Duodenal mucosa (tissue), 2 donors: Measurements from ENCODE around the gene CABLES2.

ENCODE experiments used
- H3K27ac ChIP-seq: one replicate; pipeline ENCODE4 v1.7.0; 2013; ENCODE audit warnings: low read depth, low read length
- H3K27me3 ChIP-seq, 2 donors: one replicate each; pipeline ENCODE4 v1.7.0; 2013; ENCODE audit warnings: low read length in 2 of 2, control low read depth in 1 of 2; ENCODE audit not compliant: insufficient read depth in 2 of 2, control insufficient read depth in 1 of 2
- H3K36me3 ChIP-seq, 2 donors: one replicate each; pipeline ENCODE4 v1.7.0; 2013; ENCODE audit warnings: low read length in 2 of 2, control low read depth in 1 of 2; ENCODE audit not compliant: insufficient read depth in 2 of 2, control insufficient read depth in 1 of 2
- H3K4me1 ChIP-seq, 2 donors: one replicate each; pipeline ENCODE4 v1.7.0; 2013; ENCODE audit warnings: low read length in 2 of 2, control low read depth in 1 of 2; ENCODE audit not compliant: insufficient read depth in 2 of 2, control insufficient read depth in 1 of 2
- H3K4me3 ChIP-seq, 2 donors: one replicate each; pipeline ENCODE4 v1.7.0; 2013; ENCODE audit warnings: low read length in 2 of 2, low read depth in 1 of 2
- H3K9ac ChIP-seq, 2 donors: one replicate each; pipeline ENCODE4 v1.7.0; 2013; ENCODE audit warnings: low read length in 2 of 2, low read depth in 1 of 2
- H3K9me3 ChIP-seq, 2 donors: one replicate each; pipeline ENCODE4 v1.7.0; 2013; ENCODE audit warnings: low read length in 2 of 2, control low read depth in 1 of 2; ENCODE audit not compliant: control insufficient read depth in 1 of 2

The CABLES2 gene

DNA sequence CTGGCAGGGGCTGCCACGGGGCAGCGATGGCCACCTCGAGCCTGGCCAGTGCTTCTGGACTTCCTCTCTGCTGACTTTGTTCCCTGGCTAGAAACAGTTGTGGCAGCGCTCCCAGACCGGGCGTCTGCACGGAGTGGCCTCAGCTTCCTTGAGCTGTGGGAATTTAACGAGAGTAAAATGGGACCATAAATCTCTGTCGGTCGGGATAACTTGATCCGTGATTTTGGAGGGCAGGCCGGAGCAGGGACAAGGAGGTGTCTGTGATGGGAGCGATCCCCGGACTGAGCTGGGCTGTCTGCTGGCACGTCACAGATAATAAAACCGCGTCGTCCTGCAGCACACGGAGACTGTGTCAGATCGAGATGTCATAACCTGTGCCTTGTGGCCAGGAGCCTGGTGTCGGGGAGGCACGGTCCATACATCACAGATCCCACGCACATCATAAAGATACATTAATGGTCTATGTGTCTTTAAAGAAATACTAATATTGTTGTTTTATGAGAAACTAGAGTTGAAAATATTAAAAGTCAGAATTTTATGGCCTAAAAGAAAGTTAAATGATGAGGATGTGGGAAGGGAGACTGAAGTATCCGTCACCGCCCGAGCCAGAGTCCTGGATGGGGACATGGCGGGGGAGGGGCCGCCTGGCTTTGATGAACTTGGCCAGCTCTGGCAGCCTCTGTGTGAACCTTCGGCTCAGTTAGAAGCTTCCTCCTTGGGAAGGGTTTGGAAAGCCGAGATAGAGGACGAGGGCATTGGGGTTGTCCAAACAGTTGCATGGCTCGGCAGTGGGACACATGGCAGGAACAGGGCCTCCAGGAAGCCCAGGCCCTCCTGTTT lies 26.8 kb upstream of the CABLES2 start:
- peaks cover 5 to 13% of the 10 kb centered on the region in 2 donors for H3K27me3 ChIP-seq
- H3K36me3 ChIP-seq = no peaks in the 10 kb centered on the region
- H3K4me1 ChIP-seq = peaks cover 17 to 23% of the 10 kb centered on the region in 2 donors
- H3K9ac ChIP-seq = no peak overlapping the region
- H3K4me3 ChIP-seq = no peak overlapping the region
- no peaks in the 10 kb centered on the region for H3K9me3 ChIP-seq
- H3K27ac ChIP-seq = no peak overlapping the region

DNA sequence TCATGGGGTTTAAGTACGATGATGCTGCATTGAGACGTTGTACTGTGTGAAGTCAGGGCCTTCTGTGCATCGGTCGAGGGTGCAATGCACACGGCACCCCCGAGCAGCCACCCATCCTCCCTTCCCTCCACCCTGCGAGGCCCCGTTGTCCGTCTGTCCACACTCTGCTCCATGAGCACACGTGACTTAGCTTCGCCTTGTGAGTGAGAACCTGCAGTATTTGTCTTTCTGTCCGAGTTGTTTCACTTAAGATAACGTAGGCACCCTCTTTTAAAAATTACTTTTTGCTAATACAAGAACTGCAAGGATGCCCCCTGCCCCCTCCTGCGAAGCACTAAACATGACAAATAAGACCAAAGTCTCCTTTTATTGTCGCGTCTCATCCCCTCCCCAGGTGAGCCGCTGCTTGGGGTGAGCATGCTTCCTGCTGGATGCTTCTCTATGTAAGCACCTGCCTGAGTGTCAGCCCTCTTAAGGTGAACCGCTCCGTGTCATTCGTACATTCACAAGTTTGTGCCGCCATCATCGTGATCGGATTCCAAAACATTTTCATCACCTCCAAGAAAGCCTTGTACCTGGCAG lies 23.9 kb upstream of the CABLES2 start:
- no peak overlapping the region for H3K27ac ChIP-seq
- H3K9ac ChIP-seq = no peak overlapping the region
- H3K4me1 ChIP-seq = peaks cover 24 to 44% of the 10 kb centered on the region in 2 donors
- no peaks in the 10 kb centered on the region for H3K9me3 ChIP-seq
- peaks cover 5 to 8% of the 10 kb centered on the region in 2 donors for H3K27me3 ChIP-seq
- H3K36me3 ChIP-seq = no peaks in the 10 kb centered on the region
- H3K4me3 ChIP-seq = peak overlapping the region in 1 of 2 donors; percentile 32

DNA sequence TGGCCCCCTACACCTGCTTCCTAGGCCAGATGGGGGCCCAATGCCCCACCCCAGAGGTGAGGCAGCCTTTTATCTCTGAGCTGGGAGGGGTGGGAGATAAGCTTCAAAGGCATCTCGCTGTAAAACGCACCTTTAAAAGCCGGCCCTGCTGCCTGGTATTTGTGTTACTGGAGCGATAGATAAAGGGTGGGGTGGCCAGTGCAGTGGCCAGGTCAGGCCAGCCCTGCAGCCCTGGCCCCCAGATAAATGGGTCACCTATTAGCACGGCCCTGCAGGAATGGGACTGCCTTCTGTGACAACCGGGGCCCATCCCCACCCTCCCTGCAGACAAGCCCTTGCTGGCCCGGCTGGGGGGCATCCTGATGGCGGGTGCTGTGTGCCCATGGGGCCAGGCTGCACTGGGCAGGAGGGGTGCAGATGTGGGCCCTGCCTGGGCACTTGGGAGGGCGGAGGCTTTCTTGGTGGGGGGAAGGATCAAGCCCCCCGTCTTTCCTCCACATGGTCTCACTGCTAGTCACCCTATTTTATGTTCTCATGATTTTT lies 23.3 kb upstream of the CABLES2 start:
- Histone ChIP-seq H3K4me3 (no peak overlapping the region), H3K27me3 (peaks cover 5% of the 10 kb centered on the region in 2 donors)

DNA sequence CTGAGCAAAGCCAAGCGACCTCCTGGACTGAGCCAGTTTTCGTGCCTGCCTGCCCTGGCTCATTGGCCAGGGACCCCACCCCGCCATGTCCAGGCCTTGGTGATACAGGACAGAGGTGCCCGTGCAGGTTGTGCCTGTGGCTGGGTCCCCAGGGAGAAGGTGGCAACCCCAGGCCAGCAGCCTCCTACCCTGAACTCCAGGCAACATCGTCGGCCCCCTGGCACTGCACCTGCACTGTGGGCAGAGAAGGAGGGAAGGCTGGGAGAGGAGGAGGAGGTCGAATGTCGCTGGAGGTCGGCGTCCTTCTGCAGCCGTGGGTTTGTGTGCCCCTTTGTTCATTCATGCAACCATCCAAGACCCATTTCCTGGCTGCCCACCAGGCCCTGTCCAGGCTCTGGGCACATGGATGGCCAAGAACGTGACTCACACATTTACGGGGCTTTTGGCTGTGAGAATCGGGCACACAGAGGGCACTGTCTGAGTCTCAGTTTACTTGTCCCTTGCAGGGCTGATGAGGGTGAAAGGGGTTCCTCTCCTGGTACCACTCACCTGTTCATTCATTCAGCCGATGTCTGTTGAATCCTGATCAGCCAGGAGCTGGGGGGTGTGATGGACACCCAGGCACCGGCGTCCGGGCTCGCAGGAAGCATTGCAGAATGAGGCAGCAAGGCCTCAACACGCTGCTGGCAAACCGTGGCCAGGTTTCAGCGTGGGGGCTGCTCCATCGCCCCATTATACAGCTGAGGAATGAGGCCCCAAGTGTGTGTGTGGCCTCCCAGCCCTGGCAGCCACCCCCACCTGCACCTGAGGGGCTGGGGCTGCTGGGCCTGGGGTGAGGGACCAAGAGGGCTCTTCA lies 22.6 kb upstream of the CABLES2 start:
- Histone ChIP-seq H3K4me1 (peaks cover 24 to 44% of the 10 kb centered on the region in 2 donors), H3K27me3 (peaks cover 5% of the 10 kb centered on the region in 2 donors), H3K9me3 (no peaks in the 10 kb centered on the region), H3K36me3 (no peaks in the 10 kb centered on the region), H3K4me3 (no peak overlapping the region), H3K9ac (no peak overlapping the region), H3K27ac (no peak overlapping the region)

More for the DNA sequence above, 23.3 kb upstream of the CABLES2 start:
- H3K36me3 ChIP-seq = no peaks in the 10 kb centered on the region
- peaks cover 24 to 44% of the 10 kb centered on the region in 2 donors for H3K4me1 ChIP-seq
- no peaks in the 10 kb centered on the region for H3K9me3 ChIP-seq
- no peak overlapping the region for H3K9ac ChIP-seq
- no peak overlapping the region for H3K27ac ChIP-seq

DNA sequence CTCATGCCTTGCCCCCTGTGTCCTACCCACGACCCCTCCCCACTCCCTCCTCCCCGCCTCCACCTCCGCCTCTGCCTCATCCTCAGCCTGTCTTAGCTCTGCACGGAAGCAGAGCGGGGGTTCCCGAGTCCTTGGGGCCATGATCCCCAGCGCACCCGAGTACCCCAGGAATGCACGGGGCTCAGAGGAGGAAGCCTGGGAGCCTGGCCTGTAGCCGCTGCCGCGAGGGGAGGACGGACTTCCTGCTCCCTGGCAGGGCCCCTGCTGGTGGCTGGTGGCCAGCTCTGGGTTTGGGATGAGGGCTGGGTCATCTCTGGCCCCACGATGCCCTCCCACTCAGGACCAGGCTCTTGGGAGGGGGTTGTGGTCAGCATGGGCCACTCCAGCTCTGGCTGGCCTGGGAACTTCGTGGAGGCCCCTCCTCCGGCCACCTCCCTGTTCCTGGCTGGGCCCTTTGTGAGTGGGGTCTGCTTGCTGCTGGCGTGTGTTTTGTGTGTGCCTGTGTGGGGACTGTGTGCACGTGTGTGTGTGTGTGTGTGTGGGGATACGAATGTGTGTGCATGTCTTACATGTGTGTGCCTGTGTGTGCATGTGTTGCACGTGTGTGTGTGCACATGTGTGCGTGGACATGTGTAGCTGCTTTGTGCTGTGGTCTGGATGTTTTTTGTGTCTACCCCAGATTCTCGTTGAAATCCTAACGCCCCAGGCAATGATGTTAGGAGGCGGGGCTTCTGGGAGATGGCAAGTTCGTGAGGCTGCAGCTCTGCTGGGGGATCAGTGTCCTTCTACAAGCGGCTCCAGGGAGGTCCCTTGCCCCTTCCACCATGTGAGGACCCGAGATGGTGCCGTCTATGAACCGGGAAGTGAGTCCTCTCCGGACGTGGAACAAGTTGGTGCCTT lies 21.6 kb upstream of the CABLES2 start:
- Histone ChIP-seq H3K4me1 (peaks cover 18 to 44% of the 10 kb centered on the region in 2 donors), H3K27me3 (peaks cover 0 to 5% of the 10 kb centered on the region in 2 donors), H3K4me3 (no peak overlapping the region), H3K9ac (no peak overlapping the region), H3K27ac (no peak overlapping the region), H3K36me3 (no peaks in the 10 kb centered on the region), H3K9me3 (no peaks in the 10 kb centered on the region)

DNA sequence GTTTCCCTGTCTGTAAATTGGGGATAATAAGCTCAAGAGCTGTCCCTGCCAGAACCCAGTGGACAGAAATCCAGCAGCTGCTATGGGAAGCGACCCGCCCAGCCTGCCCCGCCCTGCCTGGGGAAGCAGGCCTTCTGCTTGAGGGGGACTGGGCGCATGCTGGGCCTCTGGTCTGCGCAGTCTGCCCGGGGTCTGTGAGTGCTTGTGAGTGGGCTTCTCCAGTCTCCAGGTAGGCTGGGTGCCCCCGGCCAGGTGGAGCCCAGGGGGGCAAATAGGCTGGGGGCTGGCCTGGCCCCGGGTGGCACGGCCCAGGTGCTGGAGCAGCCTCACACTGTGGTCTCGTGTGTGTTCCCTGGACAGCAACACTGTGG lies 20.9 kb upstream of the CABLES2 start:
- peaks cover 15 to 44% of the 10 kb centered on the region in 2 donors for H3K4me1 ChIP-seq
- no peaks in the 10 kb centered on the region for H3K36me3 ChIP-seq
- no peaks in the 10 kb centered on the region for H3K9me3 ChIP-seq
- no peak overlapping the region for H3K4me3 ChIP-seq
- no peak overlapping the region for H3K9ac ChIP-seq
- no peak overlapping the region for H3K27ac ChIP-seq
- H3K27me3 ChIP-seq = peaks cover 0 to 5% of the 10 kb centered on the region in 2 donors

DNA sequence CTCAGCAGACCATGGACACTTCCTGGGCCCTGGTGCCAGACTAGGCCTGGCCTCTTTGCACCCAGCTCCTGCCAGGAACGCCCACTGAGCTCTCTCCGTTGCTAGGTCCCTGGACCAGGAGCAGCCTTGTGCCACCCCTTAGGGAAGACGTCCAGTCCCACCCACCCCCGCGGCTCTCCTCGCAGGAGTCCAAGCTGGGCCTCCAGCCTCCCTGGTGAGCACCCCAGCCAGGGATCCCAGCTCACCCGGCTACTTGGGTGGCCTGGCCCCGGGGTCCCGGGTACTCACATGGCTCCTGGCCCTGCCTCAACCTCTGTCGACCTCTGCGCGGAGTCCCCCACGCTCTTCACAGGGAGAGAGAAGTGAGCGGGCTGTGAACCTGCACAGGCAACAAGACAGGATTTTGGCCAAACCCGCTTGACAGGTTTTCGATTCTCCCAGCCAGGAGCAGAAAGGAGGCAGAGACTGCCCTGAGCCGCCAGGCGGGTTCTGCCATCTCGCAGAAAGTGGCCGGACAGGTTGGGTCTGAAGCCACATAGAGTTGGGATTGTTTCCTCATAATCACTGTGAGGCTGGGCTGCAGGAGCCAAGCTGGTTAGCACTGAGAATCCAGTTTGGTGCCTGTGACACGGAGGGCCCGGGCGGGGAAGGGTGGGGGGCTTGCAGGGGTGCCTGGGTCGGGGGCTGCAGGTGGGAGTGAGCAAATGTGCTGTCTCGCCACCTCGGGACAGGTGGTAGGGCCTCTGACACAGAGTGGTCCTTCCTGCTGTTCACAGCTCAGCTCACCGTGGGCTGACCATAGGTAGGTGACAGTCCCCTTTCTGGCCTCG lies 20.3 kb upstream of the CABLES2 start, which contains the start of gene RBBP8NL:
RBBP8NL (minus strand) TSS at position 368 of the 830 bp plus-strand sequence. CDS start 7,892 bp downstream, outside the sequence.
- Histone ChIP-seq H3K9me3 (no peaks in the 10 kb centered on the region), H3K27ac (peak within 1 kb of the TSS; percentile 10), H3K36me3 (no peaks in the 10 kb centered on the region), H3K4me1 (peaks cover 15 to 44% of the 10 kb centered on the region in 2 donors), H3K27me3 (peaks cover 0 to 5% of the 10 kb centered on the region in 2 donors), H3K9ac (no peak within 1 kb of the TSS), H3K4me3 (peak within 1 kb of the TSS; percentile 32 to 47)

DNA sequence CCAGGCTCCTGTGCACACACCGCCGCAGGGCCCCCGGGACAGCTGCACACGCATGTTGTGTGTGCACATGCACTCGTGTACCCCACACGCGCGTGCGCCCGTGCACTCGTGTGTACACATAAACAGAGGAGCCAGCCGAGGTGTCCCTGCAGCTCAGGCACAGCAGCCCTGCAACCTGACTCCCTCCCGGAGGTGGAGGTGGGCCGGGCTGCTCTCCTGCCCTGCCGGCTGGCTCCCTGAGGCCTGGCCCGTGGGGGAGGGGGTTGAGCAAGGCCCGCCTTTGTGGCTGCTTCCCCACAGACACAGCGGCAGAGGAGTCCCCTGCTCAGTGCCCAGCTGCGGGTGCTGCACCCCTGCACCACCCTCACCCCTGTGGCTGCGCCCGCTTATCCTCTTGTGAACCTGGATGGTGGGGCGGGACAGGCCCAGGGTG lies 19.6 kb upstream of the CABLES2 start:
- H3K27ac ChIP-seq = no peak overlapping the region

More for the DNA sequence above, 19.6 kb upstream of the CABLES2 start:
- Histone ChIP-seq H3K36me3 (no peaks in the 10 kb centered on the region), H3K9me3 (no peaks in the 10 kb centered on the region), H3K4me3 (peak overlapping the region; percentile 32 to 47), H3K4me1 (peaks cover 15 to 44% of the 10 kb centered on the region in 2 donors), H3K27me3 (peaks cover 0 to 5% of the 10 kb centered on the region in 2 donors), H3K9ac (no peak overlapping the region)
